WERI-Rb-1 (cell line): ENCODE results near the gene MEGF8.

Experiments
- DNase-seq: peaks from one replicate; pipeline ENCODE4 v3.0.0-alpha.2; 2020
- H3K27ac ChIP-seq: fragments of 250-450 bp; sonication (Bioruptor Pico); 2 replicates; pipeline ENCODE4 v1.5.1; 2020; ENCODE audit warnings: mild to moderate bottlenecking, moderate library complexity
- H3K27me3 ChIP-seq: fragments of 250-450 bp; sonication (Bioruptor Pico); 2 replicates; pipeline ENCODE4 v1.5.1; 2021; ENCODE audit warnings: mild to moderate bottlenecking, low read depth, moderate library complexity; ENCODE audit not compliant: insufficient read depth, severe bottlenecking
- H3K36me3 ChIP-seq: fragments of 250-450 bp; sonication (Bioruptor Pico); 2 replicates; pipeline ENCODE4 v1.5.1; 2020; ENCODE audit warnings: mild to moderate bottlenecking, moderate library complexity
- H3K4me3 ChIP-seq: 2 replicates; pipeline ENCODE4 v1.5.1; 2011; ENCODE audit warnings: low read depth, mild to moderate bottlenecking, control low read depth, low read length
- H3K9me3 ChIP-seq: fragments of 250-450 bp; sonication (Bioruptor Pico); 2 replicates; pipeline ENCODE4 v1.5.1; 2021; ENCODE audit warnings: mild to moderate bottlenecking, moderate library complexity; ENCODE audit not compliant: severe bottlenecking
- TF ChIP-seq, protein P1 (sequence below): IDR thresholded peaks from 2 replicates; pipeline ENCODE4 v1.5.1; 2011; ENCODE audit warnings: low read depth, mild to moderate bottlenecking, control low read depth, inconsistent platforms, low read length

MEGF8 gene

DNA sequence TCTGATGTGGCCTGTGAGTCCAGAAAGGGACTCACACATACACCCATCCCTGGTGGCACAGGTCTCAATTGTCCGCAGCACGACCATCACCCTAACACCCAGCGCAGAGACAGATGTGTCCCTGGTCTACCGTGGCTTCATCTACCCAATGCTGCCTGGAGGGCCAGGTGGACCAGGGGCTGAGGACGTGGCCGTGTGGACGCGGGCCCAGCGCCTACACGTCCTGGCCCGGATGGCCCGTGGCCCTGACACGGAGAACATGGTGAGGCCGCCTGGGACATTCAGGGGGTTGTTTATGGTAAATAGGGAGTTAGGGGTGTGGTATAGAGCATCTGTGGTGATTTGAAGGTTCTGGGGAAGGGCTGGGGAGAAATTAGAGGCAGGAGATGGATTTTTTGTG, 22.8 kb downstream of the MEGF8 start:
- Histone ChIP-seq H3K36me3 (peaks cover 11% of the 10 kb centered on the region), H3K9me3 (no peaks in the 10 kb centered on the region), H3K27me3 (no peaks in the 10 kb centered on the region), H3K4me3 (no peak overlapping the region), H3K27ac (no peak overlapping the region)
- no peak for DNase-seq
- TF ChIP-seq, protein P1, sequence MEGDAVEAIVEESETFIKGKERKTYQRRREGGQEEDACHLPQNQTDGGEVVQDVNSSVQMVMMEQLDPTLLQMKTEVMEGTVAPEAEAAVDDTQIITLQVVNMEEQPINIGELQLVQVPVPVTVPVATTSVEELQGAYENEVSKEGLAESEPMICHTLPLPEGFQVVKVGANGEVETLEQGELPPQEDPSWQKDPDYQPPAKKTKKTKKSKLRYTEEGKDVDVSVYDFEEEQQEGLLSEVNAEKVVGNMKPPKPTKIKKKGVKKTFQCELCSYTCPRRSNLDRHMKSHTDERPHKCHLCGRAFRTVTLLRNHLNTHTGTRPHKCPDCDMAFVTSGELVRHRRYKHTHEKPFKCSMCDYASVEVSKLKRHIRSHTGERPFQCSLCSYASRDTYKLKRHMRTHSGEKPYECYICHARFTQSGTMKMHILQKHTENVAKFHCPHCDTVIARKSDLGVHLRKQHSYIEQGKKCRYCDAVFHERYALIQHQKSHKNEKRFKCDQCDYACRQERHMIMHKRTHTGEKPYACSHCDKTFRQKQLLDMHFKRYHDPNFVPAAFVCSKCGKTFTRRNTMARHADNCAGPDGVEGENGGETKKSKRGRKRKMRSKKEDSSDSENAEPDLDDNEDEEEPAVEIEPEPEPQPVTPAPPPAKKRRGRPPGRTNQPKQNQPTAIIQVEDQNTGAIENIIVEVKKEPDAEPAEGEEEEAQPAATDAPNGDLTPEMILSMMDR, result no peak

GRCh38 chr19:42349378-42350107, 24.1 kb downstream of the MEGF8 start:
- H3K27me3 ChIP-seq, result no peaks in the 10 kb centered on the region
- H3K4me3 ChIP-seq, result no peak overlapping the region
- DNase-seq, result no peak
- peaks cover 11% of the 10 kb centered on the region for H3K36me3 ChIP-seq
- H3K27ac ChIP-seq, result no peak overlapping the region
- H3K9me3 ChIP-seq, result no peaks in the 10 kb centered on the region
- TF ChIP-seq, protein P1, result no peak

DNA sequence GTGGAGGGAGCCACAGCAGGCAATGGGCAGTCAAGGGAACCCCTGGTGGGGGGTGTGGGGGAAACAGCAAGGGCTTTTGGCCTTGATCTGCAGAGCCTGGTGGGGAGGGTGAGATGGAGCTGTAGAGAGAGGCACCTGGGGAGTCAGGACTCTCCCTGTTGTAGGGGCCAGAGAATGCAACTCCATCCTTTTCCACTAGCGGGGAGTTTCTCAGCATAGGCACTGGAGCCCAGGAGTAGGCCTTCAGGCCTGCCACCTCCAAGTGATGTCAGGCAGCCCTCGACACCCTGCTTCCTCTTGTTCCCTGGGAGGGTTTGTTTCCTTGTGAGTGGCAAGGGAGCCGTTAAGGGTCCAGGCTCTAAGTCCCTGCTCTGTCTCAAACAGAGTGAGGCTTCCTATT, 25.0 kb downstream of the MEGF8 start:
- TF ChIP-seq, protein P1, result no peak
- Histone ChIP-seq H3K4me3 (no peak overlapping the region), H3K27me3 (no peaks in the 10 kb centered on the region), H3K27ac (no peak overlapping the region), H3K36me3 (peaks cover 6% of the 10 kb centered on the region), H3K9me3 (no peaks in the 10 kb centered on the region)
- DNase-seq, result no peak

DNA sequence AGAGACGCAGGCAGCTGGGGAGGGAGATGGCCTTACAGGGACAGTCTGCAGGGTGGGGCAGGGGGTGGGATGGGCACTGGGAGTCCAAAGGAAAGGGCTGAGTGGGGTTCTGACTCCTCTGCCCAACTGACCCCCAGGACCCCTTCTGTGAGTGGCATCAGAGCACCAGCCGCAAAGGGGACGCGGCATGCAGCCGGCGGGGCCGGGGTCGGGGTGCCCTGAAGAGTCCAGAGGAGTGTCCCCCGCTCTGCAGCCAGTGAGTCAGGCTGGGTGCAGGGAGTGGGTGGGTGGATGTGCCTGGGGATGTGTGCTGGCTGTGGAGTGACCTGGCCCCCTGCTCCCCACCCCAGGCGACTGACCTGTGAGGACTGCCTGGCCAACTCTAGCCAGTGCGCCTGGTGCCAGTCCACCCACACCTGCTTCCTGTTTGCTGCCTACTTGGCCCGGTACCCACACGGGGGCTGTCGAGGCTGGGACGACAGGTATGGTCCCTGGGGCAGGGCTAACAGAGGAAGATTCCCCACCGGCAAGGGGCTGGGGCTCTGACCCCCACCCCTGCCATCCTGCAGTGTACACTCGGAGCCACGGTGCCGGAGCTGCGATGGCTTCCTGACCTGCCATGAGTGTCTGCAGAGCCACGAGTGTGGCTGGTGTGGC, 25.8 kb downstream of the MEGF8 start:
- H3K36me3 ChIP-seq, result peaks cover 8% of the 10 kb centered on the region
- no peak for DNase-seq
- no peaks in the 10 kb centered on the region for H3K27me3 ChIP-seq
- H3K9me3 ChIP-seq, result no peaks in the 10 kb centered on the region
- H3K4me3 ChIP-seq, result no peak overlapping the region
- TF ChIP-seq, protein P1, result no peak
- no peak overlapping the region for H3K27ac ChIP-seq

GRCh38 chr19:42352301-42353259, 27.1 kb downstream of the MEGF8 start:
- Histone ChIP-seq H3K4me3 (no peak overlapping the region), H3K27me3 (no peaks in the 10 kb centered on the region), H3K9me3 (no peaks in the 10 kb centered on the region), H3K36me3 (peaks cover 18% of the 10 kb centered on the region), H3K27ac (no peak overlapping the region)
- no peak for DNase-seq
- TF ChIP-seq, protein P1, result no peak
